B cell (primary cell): ENCODE data around the gene RTP1. TPM values are rescaled to one million over a fixed set of nuclear protein-coding genes. Genes with fewer than 3 reads are reported as not detected.

Source experiments
- ATAC-seq: fragments of 200-7000 bp; cut with Tn5 transposase; one replicate; pipeline ENCODE4 v1.10.0; 2021; ENCODE audit warnings: low read depth, mild to moderate bottlenecking, moderate number of reproducible peaks, moderate library complexity
- CTCF ChIA-PET: fragments of 350-600 bp; sonication (Branson Sonifier 250); formaldehyde crosslinking; loops from one replicate; lab custom pipeline; 2021; ENCODE audit warnings: antibody characterized with exemption, inconsistent platforms; lab: Charles Lee
- POLR2A ChIA-PET: fragments of 350-600 bp; sonication (Branson Sonifier 250); formaldehyde crosslinking; loops from one replicate; lab custom pipeline; 2021; ENCODE audit warnings: antibody characterized with exemption; lab: Charles Lee
- DNase-seq: peaks from one replicate; pipeline ENCODE4 v3.0.0; 2013
- H2AFZ ChIP-seq: 2 replicates; pipeline ENCODE4 v1.6.1; 2012; ENCODE audit warnings: mild to moderate bottlenecking, low read depth, low read length; ENCODE audit not compliant: insufficient read depth, poor library complexity, severe bottlenecking
- H3K27ac ChIP-seq, 2 donors: 1 replicate in 1 of 2; 2 replicates in 1 of 2; pipeline ENCODE4 v1.5.1; 2012 to 2013; ENCODE audit warnings: low read length in 2 of 2, mild to moderate bottlenecking in 2 of 2, moderate library complexity in 1 of 2
- H3K27me3 ChIP-seq, 4 experiments: fragments of 200-600 bp in 1 of 4; sonication (generic) in 1 of 4; replicated peaks in 1 of 4; 1 replicate in 2 of 4; 2 replicates in 2 of 4; pipeline versions ENCODE4 v1.6.1 to v1.7.0; 2013 to 2016; ENCODE audit warnings: low read length in 3 of 4, mild to moderate bottlenecking in 2 of 4, mixed read lengths in 1 of 4, moderate library complexity in 1 of 4; ENCODE audit not compliant: insufficient read depth in 4 of 4, control insufficient read depth in 3 of 4; ENCODE audit errors: control extremely low read depth in 1 of 4
- H3K36me3 ChIP-seq, 2 experiments: replicated peaks in 1 of 2; 1 replicate in 1 of 2; 2 replicates in 1 of 2; pipeline versions ENCODE4 v1.6.1 to v1.7.1; 2013; ENCODE audit warnings: low read length in 1 of 2; ENCODE audit not compliant: insufficient read depth in 2 of 2, control insufficient read depth in 1 of 2; ENCODE audit errors: control extremely low read depth in 1 of 2, extremely low read depth in 1 of 2
- H3K4me1 ChIP-seq, 2 donors: fragments of 200-600 bp in 1 of 2; sonication (generic) in 1 of 2; 1 replicate in 1 of 2; 2 replicates in 1 of 2; pipeline versions ENCODE4 v1.5.1 to v1.6.1; 2013 to 2017; ENCODE audit warnings: low read length in 2 of 2; ENCODE audit not compliant: control insufficient read depth in 2 of 2, insufficient read depth in 2 of 2
- H3K4me2 ChIP-seq: replicated peaks from 2 replicates; pipeline ENCODE3; 2012; ENCODE audit warnings: mild to moderate bottlenecking, low read depth, low read length; ENCODE audit not compliant: poor library complexity, severe bottlenecking
- H3K4me3 ChIP-seq, 5 experiments: fragments of 200-600 bp in 1 of 5; sonication (generic) in 1 of 5; 1 replicate in 3 of 5; 2 replicates in 2 of 5; pipeline versions ENCODE4 v1.5.1 to v1.7.0; 2011 to 2016; ENCODE audit warnings: low read length in 4 of 5, mild to moderate bottlenecking in 4 of 5, low read depth in 2 of 5, control low read depth in 1 of 5, moderate library complexity in 1 of 5; ENCODE audit not compliant: insufficient read depth in 1 of 5; ENCODE audit errors: control extremely low read depth in 1 of 5, extremely low read depth in 1 of 5
- H3K79me2 ChIP-seq: fragments of 200-600 bp; sonication (generic); one replicate; pipeline ENCODE4 v1.6.0; 2016; ENCODE audit warnings: low read length; ENCODE audit not compliant: control insufficient read depth, insufficient read depth
- H3K9ac ChIP-seq: fragments of 200-600 bp; sonication (generic); 2 replicates; pipeline ENCODE4 v1.6.1; 2017; ENCODE audit warnings: mild to moderate bottlenecking, low read length, moderate library complexity
- H3K9me3 ChIP-seq, 3 donors: one replicate each; pipeline versions ENCODE4 v1.6.1 to v1.7.1; 2013; ENCODE audit warnings: low read length in 2 of 3; ENCODE audit not compliant: control insufficient read depth in 2 of 3, insufficient read depth in 1 of 3; ENCODE audit errors: control extremely low read depth in 1 of 3
- H4K20me1 ChIP-seq: 2 replicates; pipeline ENCODE4 v1.6.0; 2012; ENCODE audit warnings: mild to moderate bottlenecking, low read length; ENCODE audit not compliant: insufficient read depth, control insufficient read depth, poor library complexity, severe bottlenecking
- H3K27ac Mint-ChIP-seq: one replicate; pipeline ENCODE4 v1.8.0; 2021; ENCODE audit warnings: mixed read lengths
- H3K27me3 Mint-ChIP-seq: one replicate; pipeline ENCODE4 v1.8.0; 2021; ENCODE audit warnings: mixed read lengths
- H3K4me1 Mint-ChIP-seq: one replicate; pipeline ENCODE4 v1.8.0; 2021; ENCODE audit warnings: mixed read lengths
- H3K4me3 Mint-ChIP-seq: one replicate; pipeline ENCODE4 v1.8.0; 2021; ENCODE audit warnings: mixed read lengths
- H3K9me3 Mint-ChIP-seq: one replicate; pipeline ENCODE4 v1.8.0; 2022; ENCODE audit warnings: mixed read lengths; ENCODE audit not compliant: insufficient read depth
- EZH2 ChIP-seq: IDR thresholded peaks from 2 replicates; pipeline ENCODE4 v1.6.1; 2012; ENCODE audit warnings: borderline replicate concordance, low read depth, mild to moderate bottlenecking, moderate library complexity, low read length; ENCODE audit not compliant: insufficient read depth, poor library complexity, severe bottlenecking
- WGBS: methylation state at CpG from one replicate; pipeline ENCODE4 v1.1.5; 2013; ENCODE audit warnings: missing lambda C conversion rate; ENCODE audit not compliant: insufficient coverage; 5-methylcytosine and 5-hydroxymethylcytosine counted together
- intact Hi-C: fragments of 100-400 bp; cut with micrococcal nuclease; formaldehyde crosslinking; loops from one replicate; pipeline ENCODE4 v1.10.0; 2022
- polyA plus RNA-seq: library from polyadenylated mRNA; depleted of rRNA; stranded (reverse); fragments of >200 nt; gene quantifications from 2 replicates; pipeline ENCODE4 v1.2.3, GENCODE V29; 2012
- total RNA-seq, 2 donors: library from RNA; stranded (reverse); fragments of 120-200 nt in 1 of 2; gene quantifications; 1 replicate in 1 of 2; 2 replicates in 1 of 2; pipeline versions ENCODE4 v1.2.3 to v1.2.4, GENCODE V29; 2013 to 2022
- TF ChIP-seq, protein P1 (sequence below): fragments of 200-600 bp; IDR thresholded peaks from one replicate; pipeline ENCODE4 v1.8.0; 2022; ENCODE audit warnings: antibody characterized with exemption, mild to moderate bottlenecking

Gene RTP1
- total and polyA plus RNA-seq, 2 donors (not counting 1 experiment from before 2014, with no cell fraction given), result not detected

- DNase-seq (no peak), ATAC-seq (no peak)
- Mint-ChIP-seq H3K9me3 (no peaks in the 10 kb centered on the region), H3K4me1 (no peaks in the 10 kb centered on the region), H3K27me3 (peaks cover 14% of the 10 kb centered on the region), H3K4me3 (no peak overlapping the region), H3K27ac (no peak overlapping the region)
- H3K27ac ChIP-seq, result no peak overlapping the region
- no peak overlapping the region for H3K4me2 ChIP-seq
- H3K4me1 ChIP-seq, result no peaks in the 10 kb centered on the region
- ChIA-PET POLR2A (no interaction called here), CTCF (interaction anchor here (0.8 to 8.9 kb wide), 9 partner anchors 15 to 551 kb away, joined by 3 to 223 read pairs (median 15); partner anchors contain the start of gene ADIPOQ)
- no peak overlapping the region for H3K4me3 ChIP-seq
- H3K36me3 ChIP-seq, result no peaks in the 10 kb centered on the region
- no peaks in the 10 kb centered on the region for H3K79me2 ChIP-seq
- 100% methylated on average over 2 of the region's 8 CpGs for WGBS
- no peak for TF ChIP-seq EZH2
- TF ChIP-seq, protein P1, sequence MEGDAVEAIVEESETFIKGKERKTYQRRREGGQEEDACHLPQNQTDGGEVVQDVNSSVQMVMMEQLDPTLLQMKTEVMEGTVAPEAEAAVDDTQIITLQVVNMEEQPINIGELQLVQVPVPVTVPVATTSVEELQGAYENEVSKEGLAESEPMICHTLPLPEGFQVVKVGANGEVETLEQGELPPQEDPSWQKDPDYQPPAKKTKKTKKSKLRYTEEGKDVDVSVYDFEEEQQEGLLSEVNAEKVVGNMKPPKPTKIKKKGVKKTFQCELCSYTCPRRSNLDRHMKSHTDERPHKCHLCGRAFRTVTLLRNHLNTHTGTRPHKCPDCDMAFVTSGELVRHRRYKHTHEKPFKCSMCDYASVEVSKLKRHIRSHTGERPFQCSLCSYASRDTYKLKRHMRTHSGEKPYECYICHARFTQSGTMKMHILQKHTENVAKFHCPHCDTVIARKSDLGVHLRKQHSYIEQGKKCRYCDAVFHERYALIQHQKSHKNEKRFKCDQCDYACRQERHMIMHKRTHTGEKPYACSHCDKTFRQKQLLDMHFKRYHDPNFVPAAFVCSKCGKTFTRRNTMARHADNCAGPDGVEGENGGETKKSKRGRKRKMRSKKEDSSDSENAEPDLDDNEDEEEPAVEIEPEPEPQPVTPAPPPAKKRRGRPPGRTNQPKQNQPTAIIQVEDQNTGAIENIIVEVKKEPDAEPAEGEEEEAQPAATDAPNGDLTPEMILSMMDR, result no peak
- H3K9ac ChIP-seq, result no peak overlapping the region
- no peaks in the 10 kb centered on the region for H3K9me3 ChIP-seq
- intact Hi-C loops, result loop anchor here (5.0 kb wide), 1 partner anchor 549 kb away; no protein-coding TSS in a partner anchor
- H4K20me1 ChIP-seq, result no peaks in the 10 kb centered on the region
- no peak overlapping the region for H2AFZ ChIP-seq
- H3K27me3 ChIP-seq, result peaks cover 0 to 6% (median 0%) of the 10 kb centered on the region in 4 experiments
Measured at GRCh38 chr3:187166750-187167149, 30.5 kb upstream of the RTP1 start.

- H3K27ac ChIP-seq, result no peak overlapping the region
- H3K4me2 ChIP-seq, result no peak overlapping the region
- intact Hi-C loops, result loop anchor here (5.0 kb wide), 1 partner anchor 550 kb away; no protein-coding TSS in a partner anchor
- H3K36me3 ChIP-seq, result no peaks in the 10 kb centered on the region
- no peak overlapping the region for H3K9ac ChIP-seq
- no peak overlapping the region for H3K4me3 Mint-ChIP-seq
- ChIA-PET POLR2A (no interaction called here), CTCF (interaction anchor here (0.5 to 8.9 kb wide), 4 partner anchors 54 to 551 kb away, joined by 3 to 223 read pairs (median 10); no protein-coding TSS in a partner anchor)
- peaks cover 18% of the 10 kb centered on the region for H3K27me3 Mint-ChIP-seq
- TF ChIP-seq, protein P1, result no peak
- no peak for TF ChIP-seq EZH2
- H2AFZ ChIP-seq, result no peak overlapping the region
- H3K9me3 ChIP-seq, result no peaks in the 10 kb centered on the region
- no peaks in the 10 kb centered on the region for H4K20me1 ChIP-seq
- no peak for DNase-seq
- no peak overlapping the region for H3K27ac Mint-ChIP-seq
- no peaks in the 10 kb centered on the region for H3K4me1 Mint-ChIP-seq
- H3K4me1 ChIP-seq, result no peaks in the 10 kb centered on the region
- H3K9me3 Mint-ChIP-seq, result no peaks in the 10 kb centered on the region
- ATAC-seq, result no peak
- no peak overlapping the region for H3K4me3 ChIP-seq
- peaks cover 0 to 6% (median 0%) of the 10 kb centered on the region in 4 experiments for H3K27me3 ChIP-seq
- H3K79me2 ChIP-seq, result no peaks in the 10 kb centered on the region
- 100% methylated on average over 1 of the region's 5 CpGs for WGBS
Measured at GRCh38 chr3:187167777-187168176, 29.5 kb upstream of the RTP1 start.
